Sigmoid colon (tissue), 7 donors: ENCODE results near the gene SAAL1. TPM values are rescaled to one million over a fixed set of nuclear protein-coding genes. Genes with fewer than 3 reads are reported as not detected.

Experiments used
- DNase-seq: peaks from one replicate; pipeline ENCODE4 v3.0.0-alpha.2; 2019
- H3K27ac ChIP-seq, 4 donors: fragments of 200-600 bp; sonication (generic); one replicate each; pipeline ENCODE4 v1.5.1; 2016 to 2019; ENCODE audit warnings: mild to moderate bottlenecking in 1 of 4
- H3K27me3 ChIP-seq, 3 donors: fragments of 200-600 bp; sonication (generic); one replicate each; pipeline ENCODE4 v1.5.1; 2019; ENCODE audit warnings: mild to moderate bottlenecking in 1 of 3
- H3K36me3 ChIP-seq, 4 donors: fragments of 200-600 bp; sonication (generic); one replicate each; pipeline ENCODE4 v1.5.1; 2016 to 2019
- H3K4me1 ChIP-seq, 4 donors: fragments of 200-600 bp; sonication (generic); one replicate each; pipeline ENCODE4 v1.5.1; 2017 to 2019
- H3K4me3 ChIP-seq, 4 donors: fragments of 200-600 bp; sonication (generic); one replicate each; pipeline ENCODE4 v1.5.1; 2017 to 2019; ENCODE audit warnings: mild to moderate bottlenecking in 2 of 4, moderate library complexity in 1 of 4
- H3K9me3 ChIP-seq, 4 donors: fragments of 200-600 bp in 3 of 4; sonication (generic) in 3 of 4; one replicate each; pipeline versions ENCODE4 v1.5.1 to v1.6.1; 2013 to 2019
- EP300 ChIP-seq, 4 donors: sonication (generic); formaldehyde crosslinking; IDR thresholded peaks; one replicate each; pipeline ENCODE4 v1.6.1; 2017; ENCODE audit warnings: antibody characterized with exemption in 4 of 4
- POLR2A ChIP-seq, 2 donors: fragments of 450-650 bp; IDR thresholded peaks; one replicate each; pipeline ENCODE4 v1.6.1; 2016; ENCODE audit warnings: antibody characterized with exemption in 2 of 2, mild to moderate bottlenecking in 2 of 2, moderate library complexity in 2 of 2
- POLR2AphosphoS5 ChIP-seq, 4 donors: sonication (generic); formaldehyde crosslinking; IDR thresholded peaks; one replicate each; pipeline ENCODE4 v1.6.1; 2017; ENCODE audit warnings: antibody characterized with exemption in 4 of 4
- WGBS, 2 donors: extraction: QIAGEN DNeasy Blood & Tissue Kit; methylation state at CpG; one replicate each; pipeline ENCODE4 v1.1.7; 2013; 5-methylcytosine and 5-hydroxymethylcytosine counted together
- intact Hi-C: fragments of 100-400 bp; cut with DNase I; formaldehyde crosslinking; loops from one replicate; pipeline ENCODE4 v1.15.1; 2023
- polyA plus RNA-seq, 3 donors: library from polyadenylated mRNA; stranded (reverse); fragments of 200-250 nt; gene quantifications; one replicate each; pipeline ENCODE4 v1.2.3, GENCODE V29; 2013
- total RNA-seq, 4 donors: library from RNA; depleted of rRNA; stranded (reverse); fragments of >200 nt; gene quantifications; one replicate each; pipeline ENCODE4 v1.1.0, GENCODE V29; 2016
- TF ChIP-seq, protein P1 (sequence below), 4 experiments: fragments of 450-650 bp in 3 of 4; fragments of 200-600 bp in 1 of 4; IDR thresholded peaks; one replicate each; pipeline ENCODE4 v1.5.1; 2016 to 2019; ENCODE audit warnings: antibody characterized with exemption in 4 of 4, mild to moderate bottlenecking in 3 of 4, moderate library complexity in 2 of 4
- donor health status: healthy with polysubstance abuse.
- donor health status: Bipolar disorder and iron deficiency.
- donor health status: healthy.

Gene SAAL1
- total and polyA plus RNA-seq, 7 donors: 7.2 to 14.4 (median 11.5) TPM

DNA sequence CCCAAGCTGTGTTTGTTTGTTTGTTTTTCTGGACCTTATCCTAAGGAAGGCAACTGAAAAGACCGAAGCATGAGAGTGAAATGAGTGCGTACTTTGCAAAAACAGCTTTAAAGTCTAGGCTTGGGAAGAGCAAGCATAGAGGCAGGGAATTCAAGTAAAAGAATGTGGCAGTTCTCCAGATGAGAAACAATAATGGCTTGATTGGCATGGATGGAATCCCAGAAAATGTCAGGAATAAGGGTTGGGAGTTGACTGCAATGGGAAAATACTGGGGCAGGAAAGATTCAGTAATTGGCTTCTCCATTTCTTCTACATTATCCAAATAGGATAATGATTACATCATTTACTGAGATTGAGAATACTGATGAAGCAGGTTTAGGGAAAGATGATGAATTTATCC is 17.5 kb downstream of the SAAL1 start:
- no peak for TF ChIP-seq POLR2A (IDR thresholded peaks at IDR 0.05)
- TF ChIP-seq EP300 (IDR thresholded peaks at IDR 0.05): no peak
- TF ChIP-seq, protein P1, sequence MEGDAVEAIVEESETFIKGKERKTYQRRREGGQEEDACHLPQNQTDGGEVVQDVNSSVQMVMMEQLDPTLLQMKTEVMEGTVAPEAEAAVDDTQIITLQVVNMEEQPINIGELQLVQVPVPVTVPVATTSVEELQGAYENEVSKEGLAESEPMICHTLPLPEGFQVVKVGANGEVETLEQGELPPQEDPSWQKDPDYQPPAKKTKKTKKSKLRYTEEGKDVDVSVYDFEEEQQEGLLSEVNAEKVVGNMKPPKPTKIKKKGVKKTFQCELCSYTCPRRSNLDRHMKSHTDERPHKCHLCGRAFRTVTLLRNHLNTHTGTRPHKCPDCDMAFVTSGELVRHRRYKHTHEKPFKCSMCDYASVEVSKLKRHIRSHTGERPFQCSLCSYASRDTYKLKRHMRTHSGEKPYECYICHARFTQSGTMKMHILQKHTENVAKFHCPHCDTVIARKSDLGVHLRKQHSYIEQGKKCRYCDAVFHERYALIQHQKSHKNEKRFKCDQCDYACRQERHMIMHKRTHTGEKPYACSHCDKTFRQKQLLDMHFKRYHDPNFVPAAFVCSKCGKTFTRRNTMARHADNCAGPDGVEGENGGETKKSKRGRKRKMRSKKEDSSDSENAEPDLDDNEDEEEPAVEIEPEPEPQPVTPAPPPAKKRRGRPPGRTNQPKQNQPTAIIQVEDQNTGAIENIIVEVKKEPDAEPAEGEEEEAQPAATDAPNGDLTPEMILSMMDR (IDR thresholded peaks at IDR 0.05): no peak
- TF ChIP-seq POLR2AphosphoS5 (IDR thresholded peaks at IDR 0.05): no peak
- H3K9me3 ChIP-seq: no peaks in the 10 kb centered on the region
- DNase-seq: no peak
- no peaks in the 10 kb centered on the region for H3K27me3 ChIP-seq
- no peaks in the 10 kb centered on the region for H3K4me1 ChIP-seq
- no peak overlapping the region for H3K27ac ChIP-seq
- no peak overlapping the region for H3K4me3 ChIP-seq
- intact Hi-C loops: no loop called here
- WGBS, 2 donors: 97% methylated on average over 2 of the region's 2 CpGs
- H3K36me3 ChIP-seq: peaks cover 0 to 83% (median 17%) of the 10 kb centered on the region in 4 donors

- TF ChIP-seq EP300 (IDR thresholded peaks at IDR 0.05) (no peak), POLR2A (IDR thresholded peaks at IDR 0.05) (no peak), POLR2AphosphoS5 (IDR thresholded peaks at IDR 0.05) (no peak)
- TF ChIP-seq, protein P1 (IDR thresholded peaks at IDR 0.05): no peak
- Histone ChIP-seq H3K4me1 (no peaks in the 10 kb centered on the region), H3K27ac (no peak overlapping the region), H3K4me3 (no peak overlapping the region), H3K36me3 (peaks cover 0 to 64% (median 16%) of the 10 kb centered on the region in 4 donors), H3K9me3 (no peaks in the 10 kb centered on the region), H3K27me3 (no peaks in the 10 kb centered on the region)
- DNase-seq: no peak
- WGBS, 2 donors: 85 to 86% methylated on average over 2 of the region's 2 CpGs
- intact Hi-C loops: no loop called here
These were observed 24.3 kb downstream of the SAAL1 start for GRCh38 chr11:18081551-18081950.

- WGBS, 2 donors: 66 to 68% methylated on average over 4 of the region's 4 CpGs
- Histone ChIP-seq H3K4me1 (no peaks in the 10 kb centered on the region), H3K4me3 (no peak overlapping the region), H3K9me3 (no peaks in the 10 kb centered on the region), H3K27me3 (no peaks in the 10 kb centered on the region), H3K27ac (no peak overlapping the region), H3K36me3 (peaks cover 0 to 52% (median 10%) of the 10 kb centered on the region in 4 donors)
- TF ChIP-seq POLR2AphosphoS5 (IDR thresholded peaks at IDR 0.05) (no peak), POLR2A (IDR thresholded peaks at IDR 0.05) (no peak), EP300 (IDR thresholded peaks at IDR 0.05) (no peak)
- TF ChIP-seq, protein P1 (IDR thresholded peaks at IDR 0.05): no peak
- no peak for DNase-seq
- intact Hi-C loops: no loop called here
These were observed 25.4 kb downstream of the SAAL1 start for GRCh38 chr11:18080451-18080850.

DNA sequence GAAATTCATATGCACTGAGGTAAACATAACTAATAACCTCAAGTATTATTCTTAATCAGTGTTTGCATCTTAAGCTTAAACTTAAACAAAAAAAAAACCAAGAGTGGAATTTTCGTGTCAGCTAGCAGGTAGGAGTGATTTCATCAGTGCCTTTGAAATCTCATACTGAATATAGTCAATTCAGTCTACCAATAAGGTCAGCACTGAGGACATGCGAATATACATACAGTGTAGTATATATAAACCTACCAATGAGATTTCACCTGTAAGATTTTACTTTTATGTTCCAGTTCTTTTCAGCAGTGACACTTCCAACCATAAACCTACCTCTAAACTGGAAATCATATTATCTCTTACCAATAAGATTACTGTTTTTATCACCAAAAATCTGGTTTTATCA is 27.0 kb downstream of the SAAL1 start:
- peaks cover 0 to 46% (median 10%) of the 10 kb centered on the region in 4 donors for H3K36me3 ChIP-seq
- intact Hi-C loops: no loop called here
- 88 to 94% methylated on average over 2 of the region's 2 CpGs for WGBS, 2 donors

More for the DNA sequence above, 27.0 kb downstream of the SAAL1 start:
- no peak for DNase-seq
- Histone ChIP-seq H3K9me3 (no peaks in the 10 kb centered on the region), H3K4me3 (no peak overlapping the region), H3K27ac (no peak overlapping the region), H3K27me3 (no peaks in the 10 kb centered on the region), H3K4me1 (no peaks in the 10 kb centered on the region)
- no peak for TF ChIP-seq EP300 (IDR thresholded peaks at IDR 0.05)
- TF ChIP-seq POLR2A (IDR thresholded peaks at IDR 0.05): no peak
- TF ChIP-seq, protein P1 (IDR thresholded peaks at IDR 0.05): no peak
- TF ChIP-seq POLR2AphosphoS5 (IDR thresholded peaks at IDR 0.05): no peak
